SH-SY5Y (cell line): ENCODE data around the gene TOR1AIP1.

Experiments
- GATA2 ChIP-seq: IDR thresholded peaks from 2 replicates; pipeline ENCODE4 v1.6.1; 2011; ENCODE audit warnings: mild to moderate bottlenecking, low read depth, low read length
- GATA3 ChIP-seq: IDR thresholded peaks from 2 replicates; pipeline ENCODE4 v1.6.1; 2011; ENCODE audit warnings: low read depth, mild to moderate bottlenecking, low read length, moderate library complexity

DNA sequence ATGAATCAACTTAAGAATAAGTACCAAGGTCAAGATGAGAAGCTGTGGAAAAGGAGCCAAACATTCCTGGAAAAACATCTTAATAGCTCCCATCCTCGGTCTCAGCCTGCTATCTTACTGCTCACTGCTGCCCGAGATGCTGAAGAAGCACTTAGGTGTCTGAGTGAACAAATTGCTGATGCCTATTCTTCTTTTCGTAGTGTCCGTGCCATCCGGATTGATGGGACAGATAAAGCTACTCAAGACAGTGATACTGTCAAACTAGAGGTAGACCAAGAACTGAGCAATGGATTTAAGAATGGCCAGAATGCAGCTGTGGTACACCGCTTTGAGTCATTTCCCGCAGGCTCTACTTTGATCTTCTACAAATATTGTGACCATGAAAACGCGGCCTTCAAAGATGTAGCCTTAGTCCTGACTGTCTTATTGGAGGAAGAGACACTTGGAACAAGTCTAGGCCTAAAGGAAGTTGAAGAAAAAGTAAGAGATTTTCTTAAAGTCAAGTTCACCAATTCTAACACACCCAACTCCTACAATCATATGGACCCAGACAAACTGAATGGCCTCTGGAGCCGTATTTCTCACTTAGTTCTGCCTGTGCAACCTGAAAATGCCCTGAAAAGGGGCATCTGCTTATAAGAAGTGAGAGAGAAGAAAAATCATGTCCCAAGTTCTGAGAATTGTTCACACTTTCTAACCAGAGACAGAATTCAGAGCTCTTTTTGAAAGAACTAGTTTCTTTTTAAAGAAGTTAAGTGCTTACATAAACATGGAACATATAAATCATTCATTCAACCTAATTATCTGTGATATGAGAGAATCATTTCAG is 35.7 kb downstream of the TOR1AIP1 start:
- no peak for TF ChIP-seq GATA2
- TF ChIP-seq GATA3 = no peak
